GM12873 (cell line): ENCODE results near the gene HEPHL1.

Experiments used
- CTCF ChIP-seq: IDR thresholded peaks from 2 replicates; pipeline ENCODE4 v1.5.1; 2012; ENCODE audit warnings: low read depth, mild to moderate bottlenecking, moderate library complexity, low read length, control low read depth; ENCODE audit not compliant: insufficient read depth; ENCODE audit errors: missing control alignments

HEPHL1 gene

GRCh38 chr11:94106716-94107115 is 85.6 kb downstream of the HEPHL1 start:
- no peak for TF ChIP-seq CTCF

- TF ChIP-seq CTCF = no peak
Observed at GRCh38 chr11:94107363-94107762, 86.2 kb downstream of the HEPHL1 start.

- TF ChIP-seq CTCF = no peak
Observed at GRCh38 chr11:94111241-94111640, 90.1 kb downstream of the HEPHL1 start.

GRCh38 chr11:94111660-94112059 is 90.5 kb downstream of the HEPHL1 start:
- TF ChIP-seq CTCF = no peak

GRCh38 chr11:94112206-94112953 is 91.2 kb downstream of the HEPHL1 start:
- no peak for TF ChIP-seq CTCF

- no peak for TF ChIP-seq CTCF
Observed at GRCh38 chr11:94117197-94117574, 96.0 kb downstream of the HEPHL1 start.

GRCh38 chr11:94117871-94118270 is 96.7 kb downstream of the HEPHL1 start:
- TF ChIP-seq CTCF = no peak
